Neuron (in vitro differentiated cells): ENCODE results near the gene NPIPA8.
"Not testable (repeated sequence)": the region's sequence is repeated elsewhere in the genome, so short reads cannot be mapped to it uniquely, and the experiment has no call there.

Experiments
- H2AFZ ChIP-seq: one replicate; pipeline ENCODE4 v1.6.1; 2013; ENCODE audit warnings: low read depth, mild to moderate bottlenecking, inconsistent platforms, low read length, moderate library complexity
- H3K27me3 ChIP-seq: one replicate; pipeline ENCODE4 v1.6.1; 2013; ENCODE audit warnings: low read length; ENCODE audit not compliant: insufficient read depth
- H3K36me3 ChIP-seq: one replicate; pipeline ENCODE4 v1.6.1; 2013; ENCODE audit warnings: low read length; ENCODE audit not compliant: insufficient read depth
- H3K4me1 ChIP-seq: one replicate; pipeline ENCODE4 v1.6.1; 2013; ENCODE audit warnings: low read length; ENCODE audit not compliant: insufficient read depth
- H3K4me3 ChIP-seq: 2 replicates; pipeline ENCODE4 v1.5.1; 2013; ENCODE audit warnings: mild to moderate bottlenecking, low read length, moderate library complexity
- H3K9me3 ChIP-seq: one replicate; pipeline ENCODE4 v1.6.1; 2013; ENCODE audit warnings: low read length

The NPIPA8 gene

GRCh38 chr16:18336636-18337035, at the start of gene NPIPA8:
Gene NPIPA8, minus strand, starts transcription at chr16:18336736. Its CDS starts 4,074 bp downstream, at chr16:18332662.
- not testable (repeated sequence) for H2AFZ ChIP-seq, H3K36me3 ChIP-seq, H3K27me3 ChIP-seq, H3K4me1 ChIP-seq, H3K4me3 ChIP-seq, H3K9me3 ChIP-seq

GRCh38 chr16:18385285-18385684, 48.7 kb upstream of the NPIPA8 start:
- not testable (repeated sequence) for H3K4me1 ChIP-seq, H3K9me3 ChIP-seq, H3K36me3 ChIP-seq, H2AFZ ChIP-seq, H3K4me3 ChIP-seq, H3K27me3 ChIP-seq

DNA sequence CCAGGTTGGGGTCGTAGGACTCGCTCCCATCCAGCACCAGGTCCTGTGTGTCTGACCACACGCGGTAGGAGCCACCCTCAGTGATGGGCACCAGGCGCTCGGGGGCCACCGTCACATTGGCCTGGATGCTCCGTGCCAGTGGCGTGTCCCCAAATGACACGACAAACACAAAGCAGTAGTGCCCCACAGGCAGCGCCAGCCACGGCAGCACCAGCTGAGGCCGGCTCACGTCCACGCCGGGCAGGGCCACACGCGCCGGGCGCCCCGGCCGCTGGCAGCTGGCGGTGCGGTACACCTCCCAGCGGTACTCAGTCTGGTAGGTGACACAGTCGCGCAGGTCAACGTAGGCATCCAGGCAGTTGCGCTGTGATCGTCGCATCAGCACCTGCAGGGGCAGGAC, 48.3 kb upstream of the NPIPA8 start:
- not testable (repeated sequence) for H2AFZ ChIP-seq, H3K27me3 ChIP-seq, H3K4me3 ChIP-seq, H3K9me3 ChIP-seq, H3K36me3 ChIP-seq, H3K4me1 ChIP-seq

DNA sequence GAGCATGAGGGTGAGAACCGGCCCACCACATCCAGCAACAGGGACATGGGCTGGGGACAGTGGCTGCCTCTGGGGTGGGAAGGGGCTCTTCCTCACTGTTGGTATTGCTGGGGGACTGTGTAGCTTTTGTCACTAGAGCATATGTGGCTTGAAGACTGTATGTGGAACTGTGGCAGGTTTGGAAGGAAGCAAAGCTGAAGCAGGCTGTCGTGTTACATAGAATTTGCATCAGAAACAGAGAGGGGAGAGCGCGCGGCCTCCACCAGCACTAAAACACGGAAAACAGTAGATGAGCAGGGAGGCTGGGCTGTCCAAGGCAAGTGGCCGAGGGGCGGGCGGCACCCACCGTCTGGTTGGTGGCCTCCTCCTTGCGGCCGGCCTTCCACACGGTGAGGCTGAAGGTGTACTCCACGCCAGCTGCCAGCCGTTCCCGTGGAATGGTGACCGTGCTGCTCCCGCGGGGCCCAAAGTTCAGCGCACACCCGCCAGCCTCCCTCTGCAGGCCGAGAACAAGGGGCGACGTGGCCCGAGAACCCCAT, 47.6 kb upstream of the NPIPA8 start:
- H3K9me3 ChIP-seq, H3K4me1 ChIP-seq, H2AFZ ChIP-seq, H3K4me3 ChIP-seq, H3K36me3 ChIP-seq, H3K27me3 ChIP-seq: not testable (repeated sequence)

DNA sequence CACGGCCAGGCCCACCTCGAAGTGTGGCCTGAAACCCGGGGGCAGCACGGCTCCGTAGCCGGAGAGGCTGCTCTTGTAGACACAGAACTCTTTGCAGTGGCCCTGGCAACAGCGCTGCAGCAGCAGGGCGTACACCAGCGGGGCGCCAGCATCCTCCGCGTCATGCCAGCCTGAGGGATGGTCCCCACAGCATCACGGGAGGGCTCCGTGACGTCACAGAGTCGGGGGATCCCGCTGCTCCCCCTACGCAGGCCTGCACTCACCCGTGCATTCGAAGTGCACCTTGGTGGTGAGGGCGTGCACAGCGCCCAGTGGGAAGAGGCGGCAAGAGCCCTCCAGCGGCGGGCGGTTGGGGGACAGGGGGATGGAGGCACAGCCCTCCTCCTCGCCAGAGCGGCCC, 46.2 kb upstream of the NPIPA8 start:
- H3K4me1 ChIP-seq, H3K4me3 ChIP-seq, H3K9me3 ChIP-seq, H2AFZ ChIP-seq, H3K36me3 ChIP-seq, H3K27me3 ChIP-seq: not testable (repeated sequence)

DNA sequence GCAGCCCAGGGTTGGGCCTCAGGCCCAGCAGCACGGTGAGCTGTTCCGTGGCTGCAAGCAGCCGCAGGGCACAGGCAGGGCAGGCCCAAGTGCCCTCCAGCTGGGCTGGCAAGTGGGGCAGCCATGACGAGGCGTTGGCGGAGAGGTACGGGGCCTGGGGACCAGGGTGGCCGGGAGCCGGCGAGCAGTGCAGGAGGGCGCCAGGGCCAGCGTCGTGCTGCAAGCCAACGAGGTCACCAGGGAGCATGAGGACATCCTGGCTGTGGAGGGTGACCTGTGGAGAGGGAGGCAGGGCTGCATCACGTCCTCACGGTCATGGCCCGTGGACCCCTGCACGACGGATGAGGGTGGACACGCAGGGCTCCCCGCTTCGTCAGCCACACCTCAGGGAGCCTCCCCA, 11.2 kb upstream of the NPIPA8 start:
- not testable (repeated sequence) for H3K9me3 ChIP-seq, H3K4me3 ChIP-seq, H3K27me3 ChIP-seq, H2AFZ ChIP-seq, H3K4me1 ChIP-seq, H3K36me3 ChIP-seq

- H3K4me3 ChIP-seq, H3K27me3 ChIP-seq, H3K9me3 ChIP-seq, H2AFZ ChIP-seq, H3K36me3 ChIP-seq, H3K4me1 ChIP-seq: not testable (repeated sequence)
Measured at GRCh38 chr16:18346993-18347392, 10.5 kb upstream of the NPIPA8 start.

GRCh38 chr16:18344634-18345033, 8.1 kb upstream of the NPIPA8 start:
- H3K4me3 ChIP-seq, H3K4me1 ChIP-seq, H3K9me3 ChIP-seq: not testable (repeated sequence)

DNA sequence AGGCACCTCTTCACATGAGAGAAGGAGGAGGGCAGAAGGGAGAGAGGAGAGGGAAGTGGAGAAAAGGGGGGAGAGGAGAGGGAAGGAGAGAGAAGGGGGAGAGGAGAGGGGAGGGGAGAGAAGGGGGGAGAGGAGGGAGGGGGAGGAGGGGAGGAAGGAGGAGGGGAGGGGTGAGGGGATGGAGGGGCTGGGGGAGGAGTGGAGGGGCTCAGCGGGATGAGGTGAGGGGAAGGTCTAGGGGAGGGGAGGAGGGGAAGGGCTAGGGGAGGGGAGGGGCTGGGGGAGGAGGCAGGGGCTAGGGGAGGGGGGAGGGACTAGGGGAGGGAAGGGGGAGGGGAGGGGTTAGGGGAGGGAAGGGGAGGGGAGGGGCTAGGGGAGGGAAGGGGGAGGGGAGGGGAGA, 5.5 kb upstream of the NPIPA8 start:
- H3K4me1 ChIP-seq, H3K36me3 ChIP-seq, H3K9me3 ChIP-seq, H3K27me3 ChIP-seq, H2AFZ ChIP-seq, H3K4me3 ChIP-seq: not testable (repeated sequence)

More at GRCh38 chr16:18344634-18345033, 8.1 kb upstream of the NPIPA8 start:
- not testable (repeated sequence) for H2AFZ ChIP-seq, H3K36me3 ChIP-seq, H3K27me3 ChIP-seq

- not testable (repeated sequence) for H3K4me3 ChIP-seq, H3K4me1 ChIP-seq, H3K36me3 ChIP-seq, H3K27me3 ChIP-seq, H3K9me3 ChIP-seq, H2AFZ ChIP-seq
Measured at GRCh38 chr16:18341417-18341960, 5.0 kb upstream of the NPIPA8 start.

- not testable (repeated sequence) for H3K9me3 ChIP-seq, H3K36me3 ChIP-seq, H2AFZ ChIP-seq, H3K27me3 ChIP-seq, H3K4me1 ChIP-seq, H3K4me3 ChIP-seq
Measured at GRCh38 chr16:18339210-18339609, 2.7 kb upstream of the NPIPA8 start.

DNA sequence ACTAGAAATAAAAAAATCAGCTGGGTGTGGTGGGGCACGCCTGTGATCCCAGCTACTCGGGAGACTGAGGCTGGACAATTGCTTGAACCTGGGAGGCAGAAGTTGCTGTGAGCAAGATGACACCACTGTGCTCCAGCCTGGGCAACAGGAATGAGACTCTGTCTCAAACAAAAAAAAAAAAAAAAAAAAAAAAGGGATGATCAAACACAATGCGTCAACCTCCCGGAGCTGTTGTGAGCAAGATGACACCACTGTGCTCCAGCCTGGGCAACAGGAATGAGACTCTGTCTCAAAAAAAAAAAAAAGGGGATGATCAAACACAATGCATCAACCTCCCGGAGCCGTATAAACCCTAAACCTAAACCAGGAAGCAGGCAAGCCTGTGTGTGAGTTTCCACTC, 24.7 kb downstream of the NPIPA8 start:
- H2AFZ ChIP-seq, H3K27me3 ChIP-seq, H3K9me3 ChIP-seq, H3K4me1 ChIP-seq, H3K4me3 ChIP-seq, H3K36me3 ChIP-seq: not testable (repeated sequence)

DNA sequence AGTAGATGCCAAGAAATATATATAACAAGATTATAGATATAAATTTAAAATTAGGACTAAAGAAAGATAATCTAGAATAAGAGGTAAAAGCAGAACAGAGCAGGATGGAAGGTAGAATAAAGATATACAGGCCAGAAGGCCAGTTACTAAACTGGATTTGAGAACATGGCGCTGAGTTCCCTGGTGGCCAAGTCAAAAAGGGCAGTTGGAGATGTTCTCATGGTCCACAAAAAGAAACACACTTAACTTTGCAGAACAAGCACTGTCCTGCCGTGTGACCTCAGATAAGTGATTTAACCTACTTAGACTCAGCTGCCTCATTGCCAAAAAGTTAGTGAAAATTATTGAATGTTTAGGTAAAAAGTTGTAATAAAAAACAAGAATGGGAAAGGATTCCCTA, 27.4 kb downstream of the NPIPA8 start:
- not testable (repeated sequence) for H3K36me3 ChIP-seq, H3K4me1 ChIP-seq, H3K27me3 ChIP-seq, H3K4me3 ChIP-seq, H3K9me3 ChIP-seq, H2AFZ ChIP-seq

- H2AFZ ChIP-seq, H3K36me3 ChIP-seq, H3K9me3 ChIP-seq, H3K4me3 ChIP-seq, H3K4me1 ChIP-seq, H3K27me3 ChIP-seq: not testable (repeated sequence)
Measured at GRCh38 chr16:18307241-18307640, 29.3 kb downstream of the NPIPA8 start.
